Esophagus squamous epithelium (tissue), 4 donors: ENCODE results near the gene CNTNAP5.

ENCODE experiments used
- CTCF ChIP-seq, 6 experiments: fragments of 450-650 bp in 4 of 6; fragments of 200-600 bp in 2 of 6; sonication (generic) in 2 of 6; IDR thresholded peaks; one replicate each; pipeline ENCODE4 v1.5.1; 2016 to 2019; ENCODE audit warnings: antibody characterized with exemption in 6 of 6, mild to moderate bottlenecking in 4 of 6, moderate library complexity in 4 of 6
- POLR2A ChIP-seq, 4 donors: fragments of 450-650 bp; IDR thresholded peaks; one replicate each; pipeline ENCODE4 v1.6.1; 2017; ENCODE audit warnings: antibody characterized with exemption in 4 of 4, mild to moderate bottlenecking in 4 of 4, moderate library complexity in 3 of 4

- TF ChIP-seq CTCF (IDR thresholded peaks at IDR 0.05) (no peak), POLR2A (IDR thresholded peaks at IDR 0.05) (no peak)
These were observed 264.5 kb downstream of the CNTNAP5 start for GRCh38 chr2:124289615-124290014.
